ENCODE results near the gene SLC43A3.

Gene SLC43A3

GRCh38 chr11:57410287-57410686, 16.6 kb downstream of the SLC43A3 start:
- no peak for TF ChIP-seq CTCF (IDR thresholded peaks at IDR 0.05; ENCODE audit: extremely low read depth, missing control alignments)

GRCh38 chr11:57409321-57410100, 17.4 kb downstream of the SLC43A3 start:
- no peak for DNase-seq (ENCODE audit: low spot score)
- no peak for TF ChIP-seq CTCF (IDR thresholded peaks at IDR 0.05; ENCODE audit: extremely low read depth, missing control alignments)

More at GRCh38 chr11:57410287-57410686, 16.6 kb downstream of the SLC43A3 start:
- no peak for DNase-seq (ENCODE audit: low spot score)

- no peak for TF ChIP-seq CTCF (IDR thresholded peaks at IDR 0.05; ENCODE audit: extremely low read depth, missing control alignments)
- DNase-seq (ENCODE audit: low spot score): no peak
Measured at GRCh38 chr11:57408771-57409170, 18.1 kb downstream of the SLC43A3 start.

- TF ChIP-seq CTCF (IDR thresholded peaks at IDR 0.05; ENCODE audit: extremely low read depth, missing control alignments): no peak
- DNase-seq (ENCODE audit: low spot score): no peak
Measured at GRCh38 chr11:57407941-57408475, 18.9 kb downstream of the SLC43A3 start.

GRCh38 chr11:57407010-57407920, 19.7 kb downstream of the SLC43A3 start:
- no peak for DNase-seq (ENCODE audit: low spot score)
- TF ChIP-seq CTCF (IDR thresholded peaks at IDR 0.05; ENCODE audit: extremely low read depth, missing control alignments): no peak

GRCh38 chr11:57406337-57406904, 20.5 kb downstream of the SLC43A3 start:
- DNase-seq (ENCODE audit: low spot score): peak; percentile 58
- TF ChIP-seq CTCF (IDR thresholded peaks at IDR 0.05; ENCODE audit: extremely low read depth, missing control alignments): no peak
